ENCODE data around the gene UCP1.

The UCP1 gene

DNA sequence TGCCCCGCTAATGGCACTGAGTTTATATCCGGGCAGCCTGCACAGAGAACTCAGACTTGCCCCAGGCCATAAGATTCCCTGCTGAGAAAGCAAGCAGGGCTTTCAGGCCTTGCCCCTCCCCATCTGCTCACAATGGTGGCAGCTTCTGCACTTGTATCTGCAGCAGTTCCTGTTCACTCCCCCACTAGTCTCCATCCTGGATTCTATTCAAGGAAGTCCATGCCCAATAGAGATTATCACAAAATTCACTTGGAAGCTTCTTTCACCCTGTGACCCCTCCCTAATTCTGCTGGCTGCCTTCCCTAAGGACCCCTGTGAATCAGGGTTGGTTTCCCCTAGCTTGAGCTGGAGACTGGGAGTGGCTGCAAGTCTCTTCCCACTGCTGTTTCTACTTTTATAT is 34.5 kb upstream of the UCP1 start:
- Histone ChIP-seq H3K27ac (peak overlapping the region; percentile 29; the same call in 1 of the 2 replicates), H3K9ac (ENCODE audit: insufficient read length) (no peak overlapping the region), H3K36me3 (ENCODE audit: insufficient read depth, low read length) (no peaks in the 10 kb centered on the region), H3K9me3 (ENCODE audit: low read depth, low read length) (no peaks in the 10 kb centered on the region), H3K4me3 (0 out of 2 replicates have a peak overlapping the region, but pooled peaks have one; percentile 18)
- peak; percentile 61 for DNase-seq (ENCODE audit: low read depth, low spot score)
- no peak for TF ChIP-seq FOXP2 (optimal IDR thresholded peaks at IDR 0.05; ENCODE audit: control extremely low read depth, extremely low read length, insufficient read depth)
- no peak for TF ChIP-seq POLR2AphosphoS5 (IDR thresholded peaks at IDR 0.05; ENCODE audit: borderline replicate concordance, low read depth, low read length)
- TF ChIP-seq EZH2 (IDR thresholded peaks at IDR 0.05): no peak

DNA sequence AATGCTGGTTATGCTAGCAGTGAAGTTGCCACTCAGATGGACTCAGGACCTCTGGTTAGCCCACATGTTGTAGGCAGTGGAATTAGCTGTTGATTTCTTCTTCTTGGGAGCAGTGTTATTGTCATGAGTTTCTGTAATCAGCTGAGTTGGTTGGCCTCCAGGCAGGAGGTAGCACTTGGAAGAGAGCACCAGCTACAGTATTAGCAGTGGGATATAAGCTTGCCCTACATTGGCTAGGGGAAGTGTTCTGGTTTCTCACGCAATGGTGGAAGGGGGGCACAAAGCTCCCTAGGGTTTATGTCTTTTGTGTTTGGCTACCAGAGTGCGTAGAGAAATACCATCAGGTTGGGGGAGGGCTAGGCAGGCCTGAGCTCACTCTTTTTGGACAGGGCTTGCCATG is 34.0 kb upstream of the UCP1 start:
- no peaks in the 10 kb centered on the region for H3K36me3 ChIP-seq (ENCODE audit: insufficient read depth, low read length)
- no peak for DNase-seq (ENCODE audit: low read depth, low spot score)
- H3K9me3 ChIP-seq (ENCODE audit: low read depth, low read length): no peaks in the 10 kb centered on the region
- TF ChIP-seq FOXP2 (optimal IDR thresholded peaks at IDR 0.05; ENCODE audit: control extremely low read depth, extremely low read length, insufficient read depth) (no peak), POLR2AphosphoS5 (IDR thresholded peaks at IDR 0.05; ENCODE audit: borderline replicate concordance, low read depth, low read length) (no peak), EZH2 (IDR thresholded peaks at IDR 0.05) (no peak)
- 0 out of 2 replicates have a peak overlapping the region, but pooled peaks have one; percentile 18 for H3K4me3 ChIP-seq
- H3K27ac ChIP-seq: no peak overlapping the region
- H3K9ac ChIP-seq (ENCODE audit: insufficient read length): no peak overlapping the region

DNA sequence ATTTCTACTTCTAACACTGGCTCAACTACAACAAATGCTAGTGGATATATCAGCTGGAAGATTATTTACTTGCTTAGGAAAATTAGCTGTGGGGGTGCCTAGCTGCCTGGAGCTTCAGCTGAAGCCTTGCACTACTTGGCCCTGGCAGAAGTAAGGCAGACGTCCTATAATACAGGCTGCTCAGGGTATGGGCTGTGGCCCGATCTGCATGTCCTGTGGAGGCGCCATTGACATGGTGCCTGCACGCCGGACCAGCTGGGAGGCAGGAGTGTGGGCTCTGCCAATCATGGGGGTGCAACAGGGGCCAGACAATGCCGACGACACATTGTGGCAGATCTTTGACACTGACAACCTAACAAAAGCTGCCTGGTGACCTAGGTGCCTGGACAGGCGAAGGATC is 31.6 kb upstream of the UCP1 start:
- Histone ChIP-seq H3K4me3 (no peak overlapping the region), H3K9me3 (ENCODE audit: low read depth, low read length) (no peaks in the 10 kb centered on the region), H3K9ac (ENCODE audit: insufficient read length) (no peak overlapping the region), H3K27ac (no peak overlapping the region), H3K36me3 (ENCODE audit: insufficient read depth, low read length) (no peaks in the 10 kb centered on the region)
- no peak for DNase-seq (ENCODE audit: low read depth, low spot score)
- TF ChIP-seq EZH2 (IDR thresholded peaks at IDR 0.05) (no peak), FOXP2 (optimal IDR thresholded peaks at IDR 0.05; ENCODE audit: control extremely low read depth, extremely low read length, insufficient read depth) (no peak), POLR2AphosphoS5 (IDR thresholded peaks at IDR 0.05; ENCODE audit: borderline replicate concordance, low read depth, low read length) (no peak)

DNA sequence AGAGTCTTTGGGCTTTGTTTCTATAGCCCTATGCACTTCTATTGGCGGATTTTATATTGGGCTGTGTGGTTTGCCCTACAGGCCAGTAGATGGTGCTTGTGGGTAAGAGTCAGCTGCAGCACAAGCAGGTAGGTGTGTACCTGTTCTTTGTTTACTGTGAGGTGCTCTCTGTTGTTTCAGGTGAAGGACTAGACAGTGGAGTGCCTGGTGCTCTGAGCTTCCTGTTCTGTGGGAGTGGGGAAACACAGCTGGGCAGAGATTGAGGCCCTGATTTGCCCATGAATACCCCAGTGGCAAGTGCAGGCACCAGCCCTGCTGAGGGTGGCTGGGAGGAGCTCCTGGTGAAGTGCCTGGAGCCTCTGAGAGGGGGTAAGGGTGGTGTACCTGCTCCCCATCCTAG is 26.3 kb upstream of the UCP1 start:
- no peak for TF ChIP-seq POLR2AphosphoS5 (IDR thresholded peaks at IDR 0.05; ENCODE audit: borderline replicate concordance, low read depth, low read length)
- TF ChIP-seq EZH2 (IDR thresholded peaks at IDR 0.05): no peak
- TF ChIP-seq FOXP2 (optimal IDR thresholded peaks at IDR 0.05; ENCODE audit: control extremely low read depth, extremely low read length, insufficient read depth): no peak
- H3K27ac ChIP-seq: no peak overlapping the region
- H3K36me3 ChIP-seq (ENCODE audit: insufficient read depth, low read length): no peaks in the 10 kb centered on the region
- H3K4me3 ChIP-seq: no peak overlapping the region
- no peak overlapping the region for H3K9ac ChIP-seq (ENCODE audit: insufficient read length)
- no peak for DNase-seq (ENCODE audit: low read depth, low spot score)
- no peaks in the 10 kb centered on the region for H3K9me3 ChIP-seq (ENCODE audit: low read depth, low read length)

DNA sequence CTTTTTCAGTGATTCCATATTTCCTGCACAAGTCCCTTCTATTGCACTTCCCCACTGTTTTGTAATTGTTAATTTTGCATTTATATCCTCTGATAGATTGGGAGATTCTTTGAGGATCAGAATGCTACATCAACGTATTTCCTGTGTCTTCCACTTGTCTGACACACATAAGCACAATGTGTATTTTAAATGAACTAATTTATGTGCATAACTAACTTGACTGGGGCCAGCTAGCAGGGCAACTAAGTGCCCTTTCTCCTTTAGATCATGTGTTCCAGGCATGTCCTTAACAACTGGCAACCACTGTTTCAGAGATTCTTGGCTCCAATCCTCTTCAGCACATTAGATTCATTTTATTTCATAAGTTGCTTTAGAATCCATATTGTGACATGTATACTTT is 15.7 kb upstream of the UCP1 start:
- Histone ChIP-seq H3K27ac (peak overlapping the region; percentile 80), H3K9ac (ENCODE audit: insufficient read length) (peak overlapping the region; percentile 52), H3K9me3 (ENCODE audit: low read depth, low read length) (no peaks in the 10 kb centered on the region), H3K36me3 (ENCODE audit: insufficient read depth, low read length) (no peaks in the 10 kb centered on the region), H3K4me3 (peak overlapping the region; percentile 58)
- peak; percentile 48 for DNase-seq (ENCODE audit: low read depth, low spot score)
- TF ChIP-seq EZH2 (IDR thresholded peaks at IDR 0.05) (no peak), POLR2AphosphoS5 (IDR thresholded peaks at IDR 0.05; ENCODE audit: borderline replicate concordance, low read depth, low read length) (0 out of 2 replicates have a peak, but pooled peaks have one; percentile 18)

DNA sequence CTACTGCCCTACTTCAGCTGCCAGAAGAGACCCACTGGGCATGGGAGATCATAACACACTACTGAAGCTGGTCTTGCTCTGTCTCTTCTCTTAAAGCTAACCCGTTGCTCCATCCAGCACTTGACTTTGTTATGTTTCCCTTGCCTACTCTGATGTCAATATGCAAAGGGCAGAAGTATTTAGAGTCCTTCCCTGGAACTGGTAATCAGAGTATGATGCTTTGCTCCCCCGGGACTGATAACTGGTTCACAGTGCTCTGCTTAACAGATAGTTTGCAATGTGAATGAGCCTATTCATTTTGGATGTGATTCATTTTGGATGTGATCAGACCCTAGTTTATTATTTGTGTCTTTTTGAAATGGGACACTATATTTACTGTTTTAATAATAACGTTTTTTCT is 12.3 kb upstream of the UCP1 start:
- TF ChIP-seq POLR2AphosphoS5 (IDR thresholded peaks at IDR 0.05; ENCODE audit: borderline replicate concordance, low read depth, low read length) (no peak), FOXP2 (optimal IDR thresholded peaks at IDR 0.05; ENCODE audit: control extremely low read depth, extremely low read length, insufficient read depth) (no peak), EZH2 (IDR thresholded peaks at IDR 0.05) (no peak)
- no peaks in the 10 kb centered on the region for H3K36me3 ChIP-seq (ENCODE audit: insufficient read depth, low read length)

DNA sequence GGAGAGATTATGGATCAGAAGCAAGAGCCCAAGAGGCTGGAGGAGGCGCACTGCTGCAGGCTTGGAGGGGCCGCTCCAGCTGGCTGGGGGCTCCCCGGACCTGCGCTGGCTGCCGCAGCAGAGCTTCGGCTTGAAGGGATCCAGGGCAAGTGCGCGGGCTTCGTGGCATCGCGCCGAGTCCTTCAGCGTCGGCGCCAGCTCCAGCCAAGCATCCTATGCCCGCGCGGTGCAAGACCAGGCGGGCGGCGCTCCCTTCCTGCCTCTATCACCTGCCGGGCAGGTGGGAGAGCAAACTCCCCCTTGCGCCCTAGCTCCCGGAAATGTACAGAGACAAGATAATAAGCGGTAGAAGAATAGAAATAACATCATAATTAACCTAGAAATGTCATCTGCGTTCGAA is 10.5 kb upstream of the UCP1 start:
- DNase-seq (ENCODE audit: low read depth, low spot score): no peak
- TF ChIP-seq FOXP2 (optimal IDR thresholded peaks at IDR 0.05; ENCODE audit: control extremely low read depth, extremely low read length, insufficient read depth) (no peak), POLR2AphosphoS5 (IDR thresholded peaks at IDR 0.05; ENCODE audit: borderline replicate concordance, low read depth, low read length) (no peak), EZH2 (IDR thresholded peaks at IDR 0.05) (no peak)
- no peak overlapping the region for H3K9ac ChIP-seq (ENCODE audit: insufficient read length)
- H3K9me3 ChIP-seq (ENCODE audit: low read depth, low read length): no peaks in the 10 kb centered on the region
- no peaks in the 10 kb centered on the region for H3K36me3 ChIP-seq (ENCODE audit: insufficient read depth, low read length)
- no peak overlapping the region for H3K27ac ChIP-seq
- no peak overlapping the region for H3K4me3 ChIP-seq

More for the DNA sequence above, 12.3 kb upstream of the UCP1 start:
- Histone ChIP-seq H3K4me3 (no peak overlapping the region), H3K27ac (no peak overlapping the region), H3K9me3 (ENCODE audit: low read depth, low read length) (no peaks in the 10 kb centered on the region), H3K9ac (ENCODE audit: insufficient read length) (no peak overlapping the region)
- no peak for DNase-seq (ENCODE audit: low read depth, low spot score)

DNA sequence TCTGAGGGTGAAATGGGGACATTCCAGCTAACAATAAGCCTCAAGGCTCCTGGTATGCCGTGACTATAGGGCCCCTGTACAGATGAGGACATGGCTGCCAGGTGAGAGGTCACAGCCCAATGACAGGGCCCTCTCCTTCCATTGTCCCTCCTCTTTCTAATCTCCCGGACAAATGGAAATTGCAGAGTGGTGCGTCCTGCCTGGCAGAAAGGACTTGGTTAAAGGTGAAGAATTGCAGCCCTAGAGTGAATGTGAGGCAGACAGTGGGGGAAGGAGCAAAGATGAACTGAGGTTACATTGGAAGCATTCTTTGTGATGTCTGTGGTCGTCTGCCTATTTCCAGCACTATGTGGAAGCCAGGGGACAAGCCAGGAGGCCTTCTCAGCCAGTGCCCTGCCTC is 6.7 kb upstream of the UCP1 start:
- no peak overlapping the region for H3K9ac ChIP-seq (ENCODE audit: insufficient read length)
- no peak for TF ChIP-seq POLR2AphosphoS5 (IDR thresholded peaks at IDR 0.05; ENCODE audit: borderline replicate concordance, low read depth, low read length)
- TF ChIP-seq FOXP2 (optimal IDR thresholded peaks at IDR 0.05; ENCODE audit: control extremely low read depth, extremely low read length, insufficient read depth): no peak
- no peak for TF ChIP-seq EZH2 (IDR thresholded peaks at IDR 0.05)
- H3K4me3 ChIP-seq: no peak overlapping the region

DNA sequence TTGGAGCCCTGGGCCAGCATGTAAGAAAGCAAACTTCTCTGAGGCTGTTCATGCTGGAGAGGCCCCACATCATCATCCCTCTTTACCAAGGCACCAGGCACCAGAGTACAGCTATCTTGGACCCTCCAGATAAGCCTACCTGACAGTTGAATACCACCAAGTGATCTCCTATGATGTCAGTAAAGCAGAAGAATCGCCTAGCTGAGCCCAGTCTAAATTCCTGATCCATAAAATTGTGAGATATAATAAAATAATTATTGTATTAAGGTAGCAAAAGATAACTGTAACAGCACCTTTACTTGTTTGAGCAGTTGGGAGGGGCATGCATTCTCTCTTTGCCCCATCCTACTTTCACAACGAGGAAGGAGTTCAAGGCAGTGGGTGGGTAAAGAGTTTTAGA is 2.9 kb upstream of the UCP1 start:
- Histone ChIP-seq H3K9ac (ENCODE audit: insufficient read length) (no peak overlapping the region), H3K9me3 (ENCODE audit: low read depth, low read length) (no peaks in the 10 kb centered on the region), H3K4me3 (no peak overlapping the region), H3K27ac (no peak overlapping the region), H3K36me3 (ENCODE audit: insufficient read depth, low read length) (no peaks in the 10 kb centered on the region)
- TF ChIP-seq POLR2AphosphoS5 (IDR thresholded peaks at IDR 0.05; ENCODE audit: borderline replicate concordance, low read depth, low read length): no peak
- no peak for DNase-seq (ENCODE audit: low read depth, low spot score)

More for the DNA sequence above, 6.7 kb upstream of the UCP1 start:
- no peaks in the 10 kb centered on the region for H3K36me3 ChIP-seq (ENCODE audit: insufficient read depth, low read length)
- H3K27ac ChIP-seq: no peak overlapping the region
- no peaks in the 10 kb centered on the region for H3K9me3 ChIP-seq (ENCODE audit: low read depth, low read length)
- no peak for DNase-seq (ENCODE audit: low read depth, low spot score)
